GM12878 (cell line): ENCODE results near the gene GPX7. TPM values are rescaled to one million over a fixed set of nuclear protein-coding genes. Genes with fewer than 3 reads are reported as not detected.
A peak's percentile ranks its signal among the peaks of the same experiment; 100 is the strongest.

ENCODE experiments used
- ATAC-seq: fragments of 200-7000 bp; cut with Tn5 transposase; 3 replicates; pipeline ENCODE4 v1.9.1; 2020; ENCODE audit warnings: mild to moderate bottlenecking, moderate library complexity
- BruUV-seq: library from RNA; stranded (reverse); fragments of 400-500 nt; replicated peaks from 2 replicates; lab custom pipeline; 2021; lab: Mats Ljungman, UMichigan
- CTCF ChIA-PET: fragments of 300-600 bp; sonication (Branson Sonifier 250); formaldehyde crosslinking; extraction: SDS; loops from one replicate; lab custom pipeline; 2021; ENCODE audit warnings: inconsistent platforms; lab: Yijun Ruan, JAX
- POLR2A ChIA-PET: fragments of 350-600 bp; formaldehyde crosslinking; extraction: SDS; loops from one replicate; lab custom pipeline; 2021; ENCODE audit warnings: inconsistent platforms; lab: Charles Lee
- RAD21 ChIA-PET: fragments of 300-600 bp; sonication (Branson Sonifier 250); formaldehyde crosslinking; loops from one replicate; lab custom pipeline; 2023; ENCODE audit warnings: antibody characterized with exemption; ENCODE audit not compliant: unreplicated experiment; lab: Charles Lee
- SMC1A ChIA-PET: fragments of 300-600 bp; sonication (Branson Sonifier 250); formaldehyde crosslinking; loops from one replicate; lab custom pipeline; 2023; ENCODE audit not compliant: unreplicated experiment, uncharacterized antibody; lab: Charles Lee
- DNase-seq: peaks from one replicate; pipeline ENCODE4 v3.0.0-alpha.2; 2011; ENCODE audit warnings: low read depth, low spot score
- FAIRE-seq: peaks from 3 replicates; lab custom pipeline; 2011; peaks lifted over from hg19 to GRCh38; lab: Jason Lieb, UNC
- H2AFZ ChIP-seq: 2 replicates; pipeline ENCODE4 v1.6.0; 2011; ENCODE audit warnings: low read depth, low read length, control low read depth; ENCODE audit not compliant: control insufficient read depth
- H3K27ac ChIP-seq: 2 replicates; pipeline ENCODE4 v1.5.1; 2011; ENCODE audit warnings: control low read depth; ENCODE audit not compliant: control insufficient read depth, insufficient read depth
- H3K27me3 ChIP-seq, 2 experiments: replicated peaks in 1 of 2; 2 replicates each; pipeline versions ENCODE4 v1.6.0 to v1.6.1; 2011; ENCODE audit warnings: low read length in 1 of 2; ENCODE audit not compliant: control insufficient read depth in 2 of 2, insufficient read depth in 2 of 2
- H3K36me3 ChIP-seq, 2 experiments: 2 replicates each; pipeline ENCODE4 v1.5.1; 2011; ENCODE audit warnings: low read length in 1 of 2; ENCODE audit not compliant: control insufficient read depth in 2 of 2, insufficient read depth in 2 of 2
- H3K4me1 ChIP-seq: 2 replicates; pipeline ENCODE4 v1.6.1; 2011; ENCODE audit warnings: mild to moderate bottlenecking, low read length, moderate library complexity, mixed read lengths; ENCODE audit not compliant: control insufficient read depth, insufficient read depth
- H3K4me2 ChIP-seq: 2 replicates; pipeline ENCODE4 v1.6.0; 2011; ENCODE audit warnings: control low read depth; ENCODE audit not compliant: control insufficient read depth, insufficient read depth
- H3K4me3 ChIP-seq: fragments of 200-600 bp; sonication (generic); 2 replicates; pipeline ENCODE4 v1.5.1; 2016
- H3K79me2 ChIP-seq: 2 replicates; pipeline ENCODE4 v1.6.0; 2011; ENCODE audit warnings: low read length; ENCODE audit not compliant: control insufficient read depth, insufficient read depth
- H3K9ac ChIP-seq: 2 replicates; pipeline ENCODE4 v1.8.0; 2011; ENCODE audit warnings: low read length, control low read depth, mixed read lengths; ENCODE audit not compliant: control insufficient read depth, insufficient read depth
- H3K9me3 ChIP-seq: replicated peaks from 3 replicates; pipeline ENCODE4 v1.5.1; 2011; ENCODE audit warnings: mild to moderate bottlenecking, low read length; ENCODE audit not compliant: control insufficient read depth, insufficient read depth
- H4K20me1 ChIP-seq: 2 replicates; pipeline ENCODE4 v1.6.0; 2011; ENCODE audit not compliant: control insufficient read depth, insufficient read depth
- FOXK2 ChIP-seq: fragments of 450-650 bp; IDR thresholded peaks from 2 replicates; pipeline ENCODE4 v1.6.1; 2017; ENCODE audit warnings: mild to moderate bottlenecking, moderate library complexity
- HDAC6 ChIP-seq: fragments of 200-600 bp; sonication (generic); IDR thresholded peaks from one replicate; pipeline ENCODE4 v1.8.0; 2017; ENCODE audit warnings: antibody characterized with exemption; ENCODE audit not compliant: unreplicated experiment
- IKZF1 ChIP-seq: fragments of 450-650 bp; conservative IDR thresholded peaks from 2 replicates; pipeline ENCODE4 v1.6.1; 2017; ENCODE audit warnings: antibody characterized with exemption, mild to moderate bottlenecking
- NRF1 ChIP-seq: conservative IDR thresholded peaks from 2 replicates; pipeline ENCODE4 v1.6.1; 2011; ENCODE audit warnings: mild to moderate bottlenecking, low read depth, low read length, improper control_type of control experiment
- POLR2A ChIP-seq: IDR thresholded peaks from 2 replicates; pipeline ENCODE4 v1.6.1; 2011; ENCODE audit warnings: low read depth, mild to moderate bottlenecking, low read length
- RB1 ChIP-seq: fragments of 450-650 bp; formaldehyde crosslinking; IDR thresholded peaks from 2 replicates; pipeline ENCODE4 v1.6.1; 2017; ENCODE audit warnings: mild to moderate bottlenecking, borderline replicate concordance
- SUPT20H ChIP-seq: IDR thresholded peaks from 2 replicates; pipeline ENCODE4 v1.6.1; 2011; ENCODE audit warnings: low read depth, mild to moderate bottlenecking, low read length, moderate library complexity, borderline replicate concordance; ENCODE audit not compliant: control insufficient read depth
- TARDBP ChIP-seq: IDR thresholded peaks from 2 replicates; pipeline ENCODE4 v1.6.1; 2016; ENCODE audit warnings: borderline replicate concordance
- WGBS: methylation state at CpG from one replicate; pipeline ENCODE4 v1.1.6; 2016; ENCODE audit warnings: low lambda C conversion rate; ENCODE audit not compliant: insufficient replicate concordance, insufficient coverage; ENCODE audit errors: missing lambda C conversion rate; 5-methylcytosine and 5-hydroxymethylcytosine counted together
- in situ Hi-C: fragments of 300-500 bp; cut with MboI; formaldehyde crosslinking; loops from 9 replicates; pipeline ENCODE4 v1.14.3; 2018; ENCODE audit warnings: mixed read lengths
- intact Hi-C: fragments of 100-400 bp; cut with micrococcal nuclease; formaldehyde crosslinking; loops from one replicate; pipeline ENCODE4 v1.14.2; 2022; ENCODE audit not compliant: unreplicated experiment
- polyA plus RNA-seq, 11 experiments: library from polyadenylated mRNA; depleted of rRNA in 4 of 11; unstranded in 6 of 11; stranded (reverse) in 5 of 11; fragments of >200 nt; fragmentation: Nextera tagmentation in 4 of 11; fragmentation: Illumina TruSeq in 1 of 11; extraction: Ambion mirVana in 4 of 11; extraction: Trizol in 1 of 11; gene quantifications; 1 replicate in 1 of 11; 2 replicates in 10 of 11; pipeline versions ENCODE4 v1.2.1 to v1.2.3, GENCODE V29; 2011 to 2016; ENCODE audit warnings: inconsistent platforms in 2 of 11, missing spikeins in 2 of 11, low read depth in 1 of 11
- total RNA-seq, 4 experiments: library from RNA; depleted of rRNA in 3 of 4; stranded (reverse); fragments of >200 nt in 3 of 4; fragmentation: Illumina TruSeq in 1 of 4; extraction: Trizol in 1 of 4; gene quantifications; 2 replicates each; pipeline versions ENCODE4 v1.2.1 to v1.2.3, GENCODE V29; 2013 to 2021
- TF ChIP-seq, protein P1 (sequence below): IDR thresholded peaks from 2 replicates; pipeline ENCODE4 v1.6.1; 2011; ENCODE audit warnings: borderline replicate concordance, low read depth, mild to moderate bottlenecking, moderate library complexity, mixed read lengths, low read length; ENCODE audit not compliant: insufficient read depth; ENCODE audit errors: extremely low read length
- TF ChIP-seq, protein P2 (sequence below): fragments of 450-650 bp; IDR thresholded peaks from 2 replicates; pipeline ENCODE4 v1.6.1; 2017; ENCODE audit warnings: mild to moderate bottlenecking, low read depth, inconsistent platforms; ENCODE audit not compliant: poor library complexity, severe bottlenecking

Gene GPX7
- total and polyA plus RNA-seq, 10 of the 15 experiments (the other 5 are each of a cell fraction or from before 2014, with no cell fraction given): 1.9 to 4.2 (median 2.5) TPM; not detected in 1

DNA sequence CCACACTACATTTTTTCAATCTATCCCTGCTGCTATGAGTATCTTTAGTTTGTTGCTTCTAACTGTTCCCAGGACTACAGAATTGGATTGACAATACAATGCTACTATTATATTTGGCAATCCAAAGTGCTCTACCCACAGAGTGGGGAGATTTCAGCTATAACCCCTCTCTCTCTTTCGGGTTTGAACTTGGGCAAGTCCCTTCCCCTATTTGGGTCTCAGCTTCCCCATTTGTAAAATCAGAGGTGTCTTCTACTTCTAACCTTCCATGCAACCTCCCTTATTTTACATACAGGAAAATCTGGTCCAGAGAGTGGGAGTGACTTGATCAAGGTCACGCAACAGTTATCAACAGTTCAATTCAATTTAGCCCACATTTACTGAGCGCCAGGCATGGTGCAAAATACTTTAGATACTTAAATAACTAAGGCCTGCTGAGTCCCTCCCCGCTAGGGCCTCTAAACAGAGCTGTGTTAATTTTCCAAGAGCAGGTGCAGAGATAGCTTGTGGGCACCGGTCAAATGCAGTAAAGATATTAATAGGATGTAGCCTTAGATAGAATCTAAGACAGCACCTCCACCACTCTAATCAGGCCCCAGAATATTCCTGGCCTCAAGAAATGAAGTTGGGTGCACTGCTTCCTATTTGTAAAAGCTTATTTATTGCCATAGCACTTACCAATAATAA lies 9.4 kb upstream of the GPX7 start:
- SMC1A ChIA-PET: interaction anchor here (0.9 to 1.7 kb wide), 7 partner anchors 8 to 43 kb away, joined by 3 to 13 read pairs (median 5); partner anchors contain the start of genes SHISAL2A and TUT4
- intact Hi-C loops: no loop called here
- Histone ChIP-seq H3K4me1 (no peaks in the 10 kb centered on the region; the same call in 1 of the 2 replicates), H3K9me3 (no peaks in the 10 kb centered on the region), H3K9ac (no peak overlapping the region), H3K79me2 (no peaks in the 10 kb centered on the region), H3K4me2 (peak overlapping the region; percentile 7; the same call in 1 of the 2 replicates), H3K36me3 (no peaks in the 10 kb centered on the region), H3K27me3 (no peaks in the 10 kb centered on the region; a peak in 2 of 4 replicates), H4K20me1 (no peaks in the 10 kb centered on the region), H3K4me3 (no peak overlapping the region), H3K27ac (no peak overlapping the region), H2AFZ (no peak overlapping the region)
- DNase-seq (no peak), ATAC-seq (no peak), FAIRE-seq (no peak)
- RAD21 ChIA-PET: interaction anchor here (0.7 to 1.4 kb wide), 4 partner anchors 12 to 190 kb away, joined by 3 to 4 read pairs (median 4); no protein-coding TSS in a partner anchor
- CTCF ChIA-PET: interaction anchor here (0.5 to 1.6 kb wide), 5 partner anchors 12 to 299 kb away, joined by 3 to 6 read pairs (median 3); no protein-coding TSS in a partner anchor
- POLR2A ChIA-PET: interaction anchor here (0.6 to 1.7 kb wide), 2 partner anchors 9 to 40 kb away, joined by 5 to 6 read pairs; partner anchors contain the start of genes GPX7 and TUT4
- TF ChIP-seq IKZF1 (0 out of 2 replicates have a peak, but pooled peaks have one; percentile 18), POLR2A (no peak)
- BruUV-seq: no TSS peak
- WGBS: 0% methylated on average over 5 of the region's 5 CpGs
- in situ Hi-C loops: no loop called here

DNA sequence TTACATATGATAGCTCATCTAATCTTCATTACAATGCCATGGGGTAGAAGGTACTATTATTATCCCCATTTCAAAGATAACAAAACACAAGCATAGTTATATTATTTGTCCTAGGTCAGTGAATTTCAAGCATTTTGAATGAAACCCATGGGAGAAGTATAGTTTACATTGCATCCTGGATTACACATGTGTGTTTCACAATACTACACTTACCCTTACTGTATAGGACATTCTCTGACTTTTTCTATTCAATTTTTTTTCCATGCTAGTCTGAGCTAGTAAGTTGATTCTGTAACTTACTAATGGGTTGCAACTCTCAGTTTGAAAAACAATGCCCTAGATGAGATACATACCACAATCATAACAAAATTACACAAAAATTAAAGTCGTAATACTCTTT lies 8.7 kb upstream of the GPX7 start:
- DNase-seq (no peak), ATAC-seq (no peak), FAIRE-seq (no peak)
- BruUV-seq: no TSS peak
- CTCF ChIA-PET: interaction anchor here (0.6 to 1.6 kb wide), 5 partner anchors 11 to 93 kb away, joined by 3 to 6 read pairs (median 4); no protein-coding TSS in a partner anchor
- no peak overlapping the region for H3K27ac ChIP-seq
- H3K4me3 ChIP-seq: no peak overlapping the region
- H3K36me3 ChIP-seq: no peaks in the 10 kb centered on the region
- POLR2A ChIA-PET: interaction anchor here (0.6 to 1.7 kb wide), 3 partner anchors 8 to 76 kb away, joined by 5 to 8 read pairs (median 6); partner anchors contain the start of genes GPX7 and TUT4
- WGBS: 33% methylated on average over 1 of the region's 1 CpG
- no peaks in the 10 kb centered on the region; a peak in 2 of 4 replicates for H3K27me3 ChIP-seq
- no peaks in the 10 kb centered on the region for H4K20me1 ChIP-seq
- H2AFZ ChIP-seq: no peak overlapping the region
- no peaks in the 10 kb centered on the region; the same call in 1 of the 2 replicates for H3K4me1 ChIP-seq
- no peak overlapping the region for H3K9ac ChIP-seq
- no peaks in the 10 kb centered on the region for H3K79me2 ChIP-seq
- in situ Hi-C loops: no loop called here
- RAD21 ChIA-PET: interaction anchor here (0.7 to 1.4 kb wide), 4 partner anchors 12 to 190 kb away, joined by 3 to 4 read pairs (median 4); no protein-coding TSS in a partner anchor
- SMC1A ChIA-PET: interaction anchor here (1.0 to 1.7 kb wide), 6 partner anchors 8 to 42 kb away, joined by 3 to 13 read pairs (median 4); partner anchors contain the start of gene TUT4
- intact Hi-C loops: no loop called here
- no peak overlapping the region for H3K4me2 ChIP-seq
- H3K9me3 ChIP-seq: no peaks in the 10 kb centered on the region
- TF ChIP-seq HDAC6 (no peak), RB1 (no peak), NRF1 (no peak), FOXK2 (no peak), TARDBP (no peak), SUPT20H (no peak)
- TF ChIP-seq, protein P1, sequence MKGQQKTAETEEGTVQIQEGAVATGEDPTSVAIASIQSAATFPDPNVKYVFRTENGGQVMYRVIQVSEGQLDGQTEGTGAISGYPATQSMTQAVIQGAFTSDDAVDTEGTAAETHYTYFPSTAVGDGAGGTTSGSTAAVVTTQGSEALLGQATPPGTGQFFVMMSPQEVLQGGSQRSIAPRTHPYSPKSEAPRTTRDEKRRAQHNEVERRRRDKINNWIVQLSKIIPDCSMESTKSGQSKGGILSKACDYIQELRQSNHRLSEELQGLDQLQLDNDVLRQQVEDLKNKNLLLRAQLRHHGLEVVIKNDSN: no peak
- TF ChIP-seq, protein P2, sequence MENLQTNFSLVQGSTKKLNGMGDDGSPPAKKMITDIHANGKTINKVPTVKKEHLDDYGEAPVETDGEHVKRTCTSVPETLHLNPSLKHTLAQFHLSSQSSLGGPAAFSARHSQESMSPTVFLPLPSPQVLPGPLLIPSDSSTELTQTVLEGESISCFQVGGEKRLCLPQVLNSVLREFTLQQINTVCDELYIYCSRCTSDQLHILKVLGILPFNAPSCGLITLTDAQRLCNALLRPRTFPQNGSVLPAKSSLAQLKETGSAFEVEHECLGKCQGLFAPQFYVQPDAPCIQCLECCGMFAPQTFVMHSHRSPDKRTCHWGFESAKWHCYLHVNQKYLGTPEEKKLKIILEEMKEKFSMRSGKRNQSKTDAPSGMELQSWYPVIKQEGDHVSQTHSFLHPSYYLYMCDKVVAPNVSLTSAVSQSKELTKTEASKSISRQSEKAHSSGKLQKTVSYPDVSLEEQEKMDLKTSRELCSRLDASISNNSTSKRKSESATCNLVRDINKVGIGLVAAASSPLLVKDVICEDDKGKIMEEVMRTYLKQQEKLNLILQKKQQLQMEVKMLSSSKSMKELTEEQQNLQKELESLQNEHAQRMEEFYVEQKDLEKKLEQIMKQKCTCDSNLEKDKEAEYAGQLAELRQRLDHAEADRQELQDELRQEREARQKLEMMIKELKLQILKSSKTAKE: no peak
